ENCODE measurements around the gene CAMK2D.

The CAMK2D gene

DNA sequence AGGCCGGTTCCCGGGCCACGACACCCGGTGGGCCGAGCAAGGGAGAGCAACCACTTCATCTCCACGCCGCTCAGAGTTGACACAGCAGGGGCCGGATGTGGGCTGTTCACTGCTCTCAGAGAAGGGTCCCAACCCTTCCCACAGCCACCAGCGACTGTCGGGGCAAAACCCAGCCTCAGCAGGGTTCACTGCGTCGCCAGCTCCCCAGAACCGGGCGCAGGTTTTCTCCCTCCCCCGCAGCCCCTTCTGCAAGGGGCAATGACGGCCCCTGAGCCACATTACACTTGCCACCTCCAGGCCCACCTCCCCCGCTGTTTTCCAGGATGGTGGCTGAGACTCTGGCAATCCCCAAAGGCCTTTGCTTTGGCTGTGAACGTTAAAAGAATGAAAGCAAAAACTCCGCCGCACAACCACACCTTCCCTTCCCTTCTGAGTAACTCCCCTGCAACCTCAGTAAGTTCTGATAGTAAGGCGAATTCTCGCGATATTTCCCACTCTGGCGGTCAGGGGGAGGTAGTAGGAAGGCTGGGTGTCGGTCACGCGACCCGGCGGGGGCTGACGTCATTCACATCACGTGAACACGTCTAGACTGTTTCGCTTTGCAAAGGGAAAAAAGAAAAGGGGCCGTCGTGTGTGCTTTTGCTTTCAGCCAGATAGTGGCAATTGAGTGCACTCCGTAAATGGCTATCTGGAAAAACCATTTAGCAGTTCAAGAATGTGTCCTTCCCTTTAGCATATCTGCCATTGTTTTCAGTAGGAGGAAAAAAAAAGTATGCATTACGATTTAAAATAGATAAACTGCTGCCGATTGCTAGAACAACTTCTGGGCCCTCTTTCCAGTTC, 869 bp upstream of the CAMK2D start:
- peak; percentile 96 for DNase-seq (ENCODE audit: low read depth)

DNA sequence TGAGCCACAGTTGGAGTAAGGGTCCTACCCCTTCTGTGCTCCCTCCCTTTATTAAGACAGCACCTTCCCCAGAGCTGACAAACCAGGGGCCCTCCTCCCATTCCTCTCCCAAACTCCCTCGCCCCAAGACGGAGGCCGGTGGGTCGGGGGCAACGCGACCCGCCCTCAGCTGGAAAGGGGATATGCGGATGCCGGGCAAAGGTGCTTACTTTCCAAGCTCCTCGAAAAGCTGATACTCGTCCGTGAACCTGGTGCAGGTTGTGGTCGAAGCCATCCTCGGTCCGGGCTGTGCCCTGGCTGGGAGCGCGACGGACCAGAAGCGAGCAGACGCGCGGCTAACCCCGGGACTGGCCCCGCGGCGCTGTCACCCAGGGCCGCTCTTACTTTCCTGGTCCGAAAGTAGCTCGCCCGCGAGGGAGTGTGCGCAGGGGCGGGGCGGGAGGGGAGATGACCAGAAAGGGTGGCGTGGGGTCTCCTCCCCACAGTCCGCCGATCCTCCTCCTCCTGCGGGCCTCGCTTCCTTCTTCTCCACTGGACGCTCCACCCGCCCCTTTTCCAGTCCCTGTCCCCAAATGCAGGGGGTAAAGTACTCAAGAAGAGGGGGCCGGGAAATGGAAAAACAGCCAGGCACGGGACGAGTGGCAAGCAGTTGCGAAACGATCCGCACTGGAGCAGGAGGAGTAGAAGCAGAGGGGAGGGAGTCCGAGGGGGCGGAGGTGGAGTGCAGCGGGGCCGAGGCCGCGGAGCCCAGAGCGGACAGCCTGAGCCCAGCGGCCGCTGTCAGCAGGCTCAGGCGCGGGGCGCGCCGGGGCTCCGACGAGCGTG, 531 bp downstream of the CAMK2D start:
- peak; percentile 78 for DNase-seq (ENCODE audit: low read depth)

DNA sequence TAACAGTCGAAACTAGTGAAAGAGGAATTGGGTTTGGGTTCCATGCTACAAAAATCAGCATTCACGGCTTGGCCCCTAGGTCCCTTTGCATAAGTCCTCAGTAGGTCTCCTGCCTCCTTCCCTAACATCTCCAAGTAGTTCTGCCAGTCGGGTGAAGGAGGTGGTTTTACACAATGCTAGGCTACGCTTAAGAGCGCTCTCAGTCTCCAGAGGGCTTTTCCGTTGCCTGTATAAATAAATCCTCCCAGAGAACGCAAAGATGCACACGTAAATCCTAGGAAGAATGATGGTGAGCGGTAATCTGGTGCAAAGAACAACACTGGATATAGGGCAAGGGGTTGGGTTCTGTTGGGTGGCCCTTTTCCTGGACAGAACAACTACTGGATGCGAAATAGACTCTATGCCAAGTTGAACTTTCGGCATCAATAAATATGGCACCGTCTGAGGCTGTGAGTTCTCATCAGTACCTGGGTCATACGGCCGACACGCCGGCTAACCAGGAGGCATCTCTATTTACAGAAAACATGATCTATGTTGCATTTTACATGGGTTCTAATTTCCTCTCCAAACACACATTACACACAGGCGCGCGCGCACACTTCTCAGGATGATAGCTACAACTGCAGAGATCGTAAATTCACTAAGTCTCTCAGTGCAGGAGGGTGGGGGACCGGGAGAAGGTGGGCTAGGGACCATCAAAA, 1.3 kb downstream of the CAMK2D start:
- no peak for DNase-seq (ENCODE audit: low read depth)

DNA sequence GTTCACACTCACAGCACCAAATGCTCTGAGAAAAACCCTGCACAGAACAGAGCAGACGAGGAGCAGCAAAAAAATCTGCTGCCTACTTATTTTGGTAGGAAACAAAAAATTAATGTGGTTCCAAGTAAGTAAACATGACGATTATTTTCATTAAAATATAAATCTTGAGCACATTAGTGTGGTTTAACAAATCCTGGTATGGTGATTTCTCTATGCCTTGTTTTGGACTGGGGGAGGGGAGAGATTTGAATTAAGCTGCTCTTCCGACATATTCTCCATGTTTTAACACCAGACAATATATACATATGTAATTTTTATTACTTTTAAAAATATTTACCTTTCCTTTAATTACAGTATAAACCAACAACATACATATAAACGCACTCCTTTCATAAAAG, 1.8 kb downstream of the CAMK2D start:
- DNase-seq (ENCODE audit: low read depth), result no peak

DNA sequence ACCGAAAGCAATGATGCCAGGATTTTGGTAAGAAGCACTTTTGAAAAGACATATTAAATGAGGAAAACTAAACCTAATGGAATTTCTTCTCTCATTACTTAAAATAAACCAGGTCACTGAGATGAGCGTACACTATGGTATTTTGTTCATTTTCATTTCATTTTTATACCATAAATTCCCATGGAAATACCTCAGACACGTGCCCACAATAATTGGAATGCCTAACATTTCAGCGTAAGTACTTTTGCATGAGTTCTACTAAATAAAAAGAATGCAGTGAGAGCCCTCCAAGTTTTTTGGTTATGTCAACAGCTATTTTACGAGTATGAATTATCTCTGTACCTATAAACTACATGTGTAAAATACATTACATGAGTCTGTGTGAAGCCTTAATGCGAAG, 3.2 kb downstream of the CAMK2D start:
- DNase-seq (ENCODE audit: low read depth), result peak; percentile 90

DNA sequence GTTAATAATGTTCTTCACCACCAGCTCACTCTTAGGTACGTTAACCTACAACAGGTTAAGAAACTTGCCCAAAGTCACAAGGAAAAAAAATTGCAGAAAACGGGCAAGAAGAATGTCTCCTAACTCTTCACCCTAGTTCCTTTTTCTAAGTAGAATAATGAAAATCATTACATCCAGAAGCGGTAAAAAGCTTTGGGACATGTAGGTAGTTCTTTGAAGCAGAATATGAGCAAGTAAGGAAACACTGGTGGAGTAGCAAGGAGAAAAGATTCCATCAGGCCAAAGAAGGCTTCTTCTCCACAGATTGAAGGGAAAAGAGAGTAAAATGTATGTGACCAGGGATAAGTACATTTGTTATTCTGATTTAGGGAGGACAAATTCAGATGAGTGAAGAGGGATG, 4.1 kb downstream of the CAMK2D start:
- no peak for DNase-seq (ENCODE audit: low read depth)

DNA sequence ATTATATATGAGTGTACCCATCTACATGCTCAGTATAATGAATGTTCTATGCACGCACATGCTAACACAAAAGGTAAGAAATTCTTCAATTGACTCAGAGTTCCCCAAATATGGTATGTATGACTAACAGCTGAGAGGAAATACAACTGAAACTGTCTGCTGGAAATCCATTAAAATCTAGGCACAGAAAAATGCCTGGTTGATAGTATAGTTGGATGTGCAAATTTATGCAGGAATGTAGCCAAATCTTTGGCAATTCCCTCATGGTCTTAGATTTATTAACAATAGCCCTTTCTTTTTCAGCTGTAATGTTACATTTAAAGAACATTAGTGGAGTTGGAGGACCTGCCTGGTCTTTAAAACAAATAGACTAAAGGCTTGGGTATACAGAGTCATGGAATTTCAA, 5.5 kb downstream of the CAMK2D start:
- peak; percentile 37 for DNase-seq (ENCODE audit: low read depth)

DNA sequence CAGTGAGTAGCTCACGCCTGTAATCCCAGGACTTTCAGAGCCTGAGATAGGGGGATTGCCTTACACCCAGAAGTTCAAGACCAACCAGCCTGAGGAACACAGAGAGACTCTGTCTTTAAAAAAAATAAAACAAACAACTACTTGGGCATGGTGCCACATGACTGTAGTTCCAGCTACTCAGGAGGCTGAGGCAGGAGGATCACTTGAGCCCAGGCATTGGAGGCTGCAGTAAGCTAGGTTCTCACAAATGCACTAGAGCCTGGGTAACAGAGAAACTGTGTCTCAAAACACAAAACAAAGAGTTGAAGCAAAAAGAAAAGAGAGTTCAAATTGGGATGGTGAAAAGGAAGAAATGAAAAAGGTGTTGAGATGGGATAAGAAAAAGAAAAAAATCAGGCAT, 10.8 kb downstream of the CAMK2D start:
- no peak for DNase-seq (ENCODE audit: low read depth)

DNA sequence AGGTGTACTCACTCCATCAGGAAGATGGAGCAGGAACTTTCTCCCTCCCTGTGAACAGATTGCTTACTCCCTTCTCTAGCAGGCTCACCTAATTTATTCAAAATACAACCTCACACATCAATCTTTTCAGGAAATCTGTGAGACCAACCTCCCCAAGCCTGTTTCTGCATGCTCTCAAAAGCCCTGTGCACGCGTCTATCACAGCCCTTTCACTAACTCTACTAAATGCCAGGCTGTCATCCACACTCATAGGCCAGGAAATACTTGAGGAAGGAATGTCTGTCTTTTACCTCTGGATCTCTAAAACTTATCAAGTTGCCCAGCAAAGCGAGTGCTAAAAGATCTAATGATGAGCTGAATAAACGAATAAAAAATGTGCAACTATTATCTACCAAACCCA, 11.2 kb downstream of the CAMK2D start:
- DNase-seq (ENCODE audit: low read depth), result no peak

DNA sequence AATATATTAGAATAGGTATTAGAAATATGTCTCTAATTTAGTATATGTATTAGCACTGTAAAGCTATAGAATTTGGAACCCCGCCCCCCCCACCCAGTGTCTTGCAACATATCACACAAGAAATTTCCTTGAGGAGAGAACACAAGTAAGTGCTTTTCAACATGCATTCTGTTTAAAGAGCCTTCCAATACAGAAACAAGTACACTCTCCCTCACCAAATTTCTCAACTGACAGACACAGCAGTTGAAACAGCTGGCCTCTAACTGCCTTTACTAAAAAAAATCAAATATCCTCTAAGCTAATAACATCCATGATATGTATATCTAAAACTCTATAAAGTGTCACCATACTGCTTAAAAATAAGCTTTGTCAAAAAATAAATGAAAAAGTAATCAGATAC, 12.4 kb downstream of the CAMK2D start:
- DNase-seq (ENCODE audit: low read depth), result no peak

DNA sequence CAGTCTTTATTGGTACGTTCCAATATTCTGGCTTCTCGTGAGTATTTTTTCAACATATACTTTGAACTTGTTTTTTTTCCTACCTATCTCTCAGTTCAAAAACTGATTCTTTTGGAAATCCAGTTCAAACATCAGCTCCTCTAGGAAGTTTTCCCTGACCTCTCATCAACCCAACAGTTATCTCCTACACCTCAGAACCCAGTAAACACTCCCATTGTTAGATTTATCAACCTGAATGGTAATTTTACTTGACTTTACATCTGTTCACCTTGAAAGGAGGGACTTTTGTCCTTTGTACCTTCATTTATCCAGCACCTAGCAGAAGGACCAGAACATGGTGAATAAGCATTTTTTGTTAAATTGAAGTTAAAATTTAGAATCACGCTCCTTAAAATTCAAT, 13.6 kb downstream of the CAMK2D start:
- DNase-seq (ENCODE audit: low read depth), result no peak

DNA sequence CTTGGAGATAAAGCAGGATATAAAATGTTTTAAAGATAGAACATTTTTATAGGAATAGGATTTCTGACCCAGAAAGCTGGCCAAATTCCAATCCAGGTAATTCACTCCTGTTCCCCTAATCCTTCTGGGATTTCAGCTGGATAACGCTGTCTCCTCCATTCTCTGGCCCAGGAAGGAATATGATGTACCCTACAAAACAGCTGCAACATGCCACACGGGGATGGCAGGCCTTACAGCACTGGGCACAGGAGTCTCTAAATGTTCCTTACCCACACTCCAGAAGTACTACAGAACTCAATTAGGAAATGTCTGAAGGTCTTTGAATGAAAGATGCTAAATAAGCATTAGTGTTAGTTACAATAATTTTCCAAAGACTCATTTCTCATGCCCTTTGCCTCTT, 15.8 kb downstream of the CAMK2D start:
- no peak for DNase-seq (ENCODE audit: low read depth)

DNA sequence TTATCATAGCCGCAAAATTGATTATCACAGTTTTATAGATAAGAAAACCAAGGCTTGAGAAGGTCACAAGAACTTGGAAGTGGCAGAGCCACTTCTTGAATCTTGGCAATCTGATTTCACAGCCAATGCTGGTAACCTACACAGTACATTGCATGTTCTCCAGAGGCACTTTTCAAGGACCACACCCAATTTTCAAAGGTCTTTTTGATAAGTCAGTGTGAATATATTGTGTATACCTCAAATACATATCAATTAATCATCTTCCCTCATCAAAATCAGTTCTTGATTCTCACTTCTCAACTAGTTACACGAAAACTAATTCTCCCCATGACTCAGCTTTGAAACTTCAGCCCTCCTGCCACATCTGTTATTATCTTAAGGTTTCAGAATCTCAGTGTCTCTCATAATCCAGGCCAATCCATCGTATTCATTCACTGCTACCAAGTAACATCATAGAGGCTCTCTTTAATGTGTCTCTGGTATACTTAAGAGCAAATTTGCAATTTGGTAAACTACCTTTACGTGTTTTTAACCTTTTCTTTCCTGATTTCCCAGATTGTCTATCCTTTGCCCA, 16.8 kb downstream of the CAMK2D start:
- no peak for DNase-seq (ENCODE audit: low read depth)

DNA sequence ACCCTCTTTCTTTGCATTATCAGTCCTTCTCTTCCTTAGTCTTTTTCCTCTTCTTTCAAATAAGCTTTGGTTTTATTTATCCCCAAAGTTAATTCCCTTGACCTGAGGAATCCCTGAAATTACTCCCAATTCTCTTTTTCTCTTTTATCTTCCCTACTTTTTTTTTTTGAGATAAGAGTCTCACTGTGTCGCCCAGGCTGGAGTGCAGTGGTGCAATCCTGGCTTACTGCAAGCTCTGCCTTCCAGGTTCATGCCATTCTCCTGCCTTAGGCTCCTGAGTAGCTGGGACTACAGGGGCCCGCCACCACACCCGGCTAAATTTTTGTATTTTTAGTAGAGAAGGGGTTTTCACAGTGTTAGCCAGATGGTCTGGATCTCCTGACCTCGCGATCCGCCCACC, 17.8 kb downstream of the CAMK2D start:
- no peak for DNase-seq (ENCODE audit: low read depth)

DNA sequence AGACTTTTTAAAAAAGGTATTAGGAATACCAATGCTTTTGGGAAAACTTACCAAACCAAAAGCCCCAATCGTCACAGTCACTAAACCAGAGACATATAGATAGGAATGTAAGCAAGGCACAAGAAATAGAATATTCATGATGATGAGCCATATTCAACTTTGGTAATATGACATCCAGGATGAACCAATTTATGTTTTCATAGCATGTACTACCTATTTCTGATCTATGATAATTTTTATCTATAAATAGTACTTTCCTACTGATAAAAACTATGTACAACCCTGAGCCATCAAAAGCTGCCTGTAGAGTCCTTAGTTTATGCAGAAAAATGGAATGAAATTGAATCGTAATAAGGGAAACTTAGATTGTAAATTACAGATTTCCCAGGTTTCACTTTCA, 18.9 kb downstream of the CAMK2D start:
- no peak for DNase-seq (ENCODE audit: low read depth)

DNA sequence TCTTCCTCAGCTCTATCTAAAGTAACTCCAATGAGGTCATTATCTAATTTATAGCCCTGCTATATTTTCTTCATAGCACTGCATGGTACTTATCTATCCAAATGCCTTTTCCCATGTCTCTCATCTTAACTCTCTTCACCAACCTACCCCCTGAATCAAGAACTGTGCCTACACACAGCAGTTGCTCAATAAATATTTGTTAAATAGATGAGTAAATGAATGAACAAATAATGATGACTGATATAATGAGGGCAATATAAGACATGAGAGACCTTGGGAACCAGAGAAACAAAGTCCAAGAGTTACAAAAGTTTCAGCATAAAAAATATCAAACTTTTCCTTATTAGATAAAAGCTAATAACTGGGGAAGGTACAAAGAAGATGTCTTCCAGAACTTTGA, 19.6 kb downstream of the CAMK2D start:
- no peak for DNase-seq (ENCODE audit: low read depth)

DNA sequence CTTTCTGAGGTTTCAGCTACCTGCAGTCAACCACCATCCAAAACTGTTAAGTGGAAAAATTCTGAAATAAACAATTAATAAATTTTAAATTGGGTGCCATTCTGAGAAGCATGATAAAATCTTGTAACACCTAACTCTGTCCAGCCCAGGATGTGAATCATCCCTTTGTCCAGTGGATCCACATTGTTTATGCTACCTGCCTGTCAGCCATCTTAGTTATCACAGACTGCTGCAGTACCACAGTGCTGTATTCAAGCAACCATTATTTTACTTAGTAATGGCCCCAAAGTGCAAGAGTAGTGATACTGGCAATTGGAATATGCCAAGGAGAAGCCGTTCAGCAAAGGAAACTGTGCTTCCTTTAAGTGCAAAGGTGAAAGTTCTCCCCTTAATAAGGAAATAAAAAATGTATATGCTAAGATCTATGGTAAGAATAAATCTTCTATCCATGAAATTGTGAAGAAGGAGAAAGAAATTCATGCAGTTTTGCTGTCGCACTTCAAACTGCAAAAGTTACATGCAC, 20.6 kb downstream of the CAMK2D start:
- DNase-seq (ENCODE audit: low read depth), result no peak

DNA sequence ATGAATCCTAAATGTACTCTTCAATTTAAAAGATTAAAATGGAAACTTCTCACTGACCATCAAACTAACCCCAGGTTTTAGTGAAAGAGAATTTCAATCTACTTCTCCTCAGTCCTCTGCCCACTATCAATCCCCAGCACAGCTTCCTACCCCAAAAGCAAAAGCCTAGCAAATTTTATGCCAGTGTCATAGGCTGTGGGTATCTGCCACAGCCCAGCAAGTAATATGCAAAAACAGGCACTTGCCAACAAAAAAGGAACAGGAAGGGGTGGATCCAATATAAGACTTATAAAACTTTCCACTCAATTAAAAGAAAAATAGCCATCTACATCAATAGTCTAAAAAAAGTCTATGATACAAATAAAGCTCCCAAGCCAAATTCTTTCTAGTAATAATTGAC, 22.3 kb downstream of the CAMK2D start:
- no peak for DNase-seq (ENCODE audit: low read depth)

DNA sequence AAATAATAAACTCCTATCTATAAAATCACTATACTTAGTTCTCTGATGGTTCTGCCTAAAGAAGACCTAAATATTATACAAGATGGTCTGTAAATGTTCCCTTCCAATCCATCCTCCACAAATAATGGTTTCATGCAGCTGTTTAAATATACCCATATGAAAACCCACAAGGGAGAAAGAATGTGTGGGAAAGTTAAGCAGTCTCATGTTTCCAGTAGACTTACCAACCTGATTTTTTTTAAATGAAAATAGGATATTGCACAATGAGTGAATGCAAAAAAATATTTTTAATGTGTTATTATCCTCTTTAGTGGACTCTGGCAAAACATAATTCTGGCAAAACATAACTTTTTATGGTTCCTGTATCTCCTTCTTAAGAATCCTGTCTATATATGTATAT, 23.3 kb downstream of the CAMK2D start:
- DNase-seq (ENCODE audit: low read depth), result peak; percentile 37

DNA sequence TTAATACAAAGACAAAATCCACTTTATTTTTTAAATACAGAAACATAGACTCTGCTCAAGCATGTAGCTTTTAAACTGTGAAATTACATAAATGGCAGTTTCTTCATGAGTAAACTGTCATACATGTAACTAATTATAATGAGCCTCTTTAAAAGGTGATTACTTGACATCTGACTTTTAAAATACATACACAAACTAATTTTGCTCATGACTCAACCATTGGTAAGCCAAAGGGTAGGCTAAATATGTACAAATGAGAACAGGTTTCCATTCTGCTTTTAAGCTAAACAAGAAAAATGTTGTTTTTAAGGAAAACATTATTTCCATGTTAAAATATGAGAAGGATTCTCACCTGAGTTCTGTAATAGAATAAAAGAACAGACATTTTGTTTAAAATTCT, 27.9 kb downstream of the CAMK2D start:
- no peak for DNase-seq (ENCODE audit: low read depth)

DNA sequence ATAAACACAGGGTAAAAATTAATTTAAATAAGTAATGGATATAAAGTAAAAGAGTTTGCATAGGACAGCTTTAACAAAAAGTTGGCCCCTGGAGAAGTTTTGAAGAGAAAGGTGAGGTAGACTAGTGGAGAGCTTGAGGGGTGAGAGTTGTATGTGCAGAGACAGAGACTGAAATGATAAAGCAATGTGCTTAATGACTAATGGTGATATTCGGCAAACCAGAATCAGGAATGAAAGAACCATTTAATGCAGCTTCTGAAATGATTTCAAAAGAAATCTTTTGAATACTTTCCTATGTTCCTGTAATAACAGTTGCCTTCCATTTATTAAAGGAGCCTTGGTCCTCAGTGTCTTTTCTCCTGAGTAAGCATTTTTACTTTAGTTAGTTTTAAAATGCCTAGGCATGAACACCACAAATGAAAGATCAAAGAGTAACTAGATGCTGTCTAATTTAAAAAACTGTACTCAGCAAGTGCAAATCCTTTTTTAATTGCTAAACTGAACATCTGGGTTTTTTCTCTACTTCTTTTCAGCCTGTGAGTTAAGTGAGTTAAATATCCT, 28.5 kb downstream of the CAMK2D start:
- DNase-seq (ENCODE audit: low read depth), result no peak

Measured in GM04503 (cell line).